Tibial artery (tissue), 4 donors: Measurements from ENCODE around the gene RIMS1.

ENCODE experiments used
- DNase-seq, 2 donors: peaks; one replicate each; pipeline ENCODE4 v3.0.0-alpha.2; 2019
- H3K27ac ChIP-seq, 2 donors: fragments of 200-600 bp; sonication (generic) in 1 of 2; 1 replicate in 1 of 2; 2 replicates in 1 of 2; pipeline ENCODE4 v1.5.1; 2018 to 2019; ENCODE audit warnings: mild to moderate bottlenecking in 1 of 2
- H3K27me3 ChIP-seq, 2 donors: fragments of 200-600 bp; sonication (generic) in 1 of 2; one replicate each; pipeline versions ENCODE4 v1.5.1 to v1.6.0; 2016 to 2019
- H3K36me3 ChIP-seq, 3 donors: fragments of 200-600 bp; sonication (generic) in 2 of 3; one replicate each; pipeline ENCODE4 v1.5.1; 2016 to 2019; ENCODE audit warnings: mild to moderate bottlenecking in 2 of 3
- H3K4me1 ChIP-seq, 4 donors: fragments of 200-600 bp; sonication (generic) in 2 of 4; 1 replicate in 3 of 4; 2 replicates in 1 of 4; pipeline ENCODE4 v1.5.1; 2016 to 2019
- H3K4me3 ChIP-seq, 2 donors: fragments of 200-600 bp; sonication (generic) in 1 of 2; 1 replicate in 1 of 2; 2 replicates in 1 of 2; pipeline ENCODE4 v1.5.1; 2018 to 2019; ENCODE audit warnings: mild to moderate bottlenecking in 2 of 2
- H3K9me3 ChIP-seq, 3 donors: fragments of 200-600 bp; sonication (generic) in 1 of 3; one replicate each; pipeline ENCODE4 v1.5.1; 2016 to 2019
- intact Hi-C: fragments of 100-400 bp; cut with DNase I; formaldehyde crosslinking; loops from one replicate; pipeline ENCODE4 v1.15.0; 2023; ENCODE audit warnings: low total_unique reads
- TF ChIP-seq, protein P1 (sequence below), 2 experiments: fragments of 200-600 bp in 1 of 2; fragments of 450-650 bp in 1 of 2; IDR thresholded peaks; one replicate each; pipeline ENCODE4 v1.5.1; 2017 to 2019; ENCODE audit warnings: antibody characterized with exemption in 2 of 2, mild to moderate bottlenecking in 1 of 2, moderate library complexity in 1 of 2

The RIMS1 gene

DNA sequence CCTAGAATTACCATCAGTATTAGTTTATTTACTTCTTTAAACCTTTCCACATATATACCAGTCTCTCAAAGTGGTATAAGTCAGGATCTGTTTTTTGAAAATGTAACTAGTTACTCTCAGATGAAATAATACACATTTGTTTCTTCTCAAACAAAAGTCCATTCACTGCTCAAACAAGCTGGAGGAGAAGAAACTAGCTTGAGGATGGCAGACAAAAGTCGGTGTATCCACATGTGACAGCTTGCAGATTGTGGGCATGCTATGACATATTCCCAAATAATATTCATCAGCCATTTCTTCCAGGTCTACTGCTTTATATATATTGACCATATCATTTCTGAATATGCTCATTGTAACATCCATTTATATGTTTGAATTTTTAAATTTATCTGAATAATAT is 538.1 kb downstream of the RIMS1 start:
- DNase-seq = no peak

DNA sequence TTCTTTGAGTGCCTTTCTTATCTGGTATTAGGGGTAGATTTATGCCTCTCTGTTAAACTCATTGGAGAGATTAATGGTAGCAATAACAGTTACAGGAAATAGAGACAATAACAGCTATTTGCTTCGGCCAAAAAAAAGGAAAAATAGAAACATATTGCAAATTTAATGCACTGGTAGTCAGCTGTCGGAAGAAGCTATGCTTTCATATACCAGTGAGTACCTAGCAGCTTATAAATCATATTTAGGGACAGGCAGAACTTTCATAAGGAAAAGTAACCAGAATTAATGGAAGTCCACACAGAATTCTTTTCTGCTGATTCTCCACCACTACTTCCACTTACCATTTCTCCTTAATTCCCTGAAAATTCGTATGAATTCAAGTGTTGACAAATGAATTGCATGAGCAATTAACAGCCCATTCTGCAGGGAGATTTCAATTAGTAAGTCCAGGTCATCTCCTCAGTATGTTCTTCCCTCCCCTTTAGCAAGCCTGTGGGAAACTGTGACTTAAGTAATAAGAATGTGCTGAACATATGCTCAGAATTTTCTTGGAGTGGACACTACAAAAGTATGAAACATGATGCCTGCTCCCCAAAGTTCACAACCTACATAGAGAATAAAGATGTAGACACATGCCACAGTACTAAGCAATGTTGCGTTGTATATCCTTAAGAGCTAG is 538.8 kb downstream of the RIMS1 start:
- H3K36me3 ChIP-seq = no peaks in the 10 kb centered on the region
- H3K27ac ChIP-seq = no peak overlapping the region
- TF ChIP-seq, protein P1, sequence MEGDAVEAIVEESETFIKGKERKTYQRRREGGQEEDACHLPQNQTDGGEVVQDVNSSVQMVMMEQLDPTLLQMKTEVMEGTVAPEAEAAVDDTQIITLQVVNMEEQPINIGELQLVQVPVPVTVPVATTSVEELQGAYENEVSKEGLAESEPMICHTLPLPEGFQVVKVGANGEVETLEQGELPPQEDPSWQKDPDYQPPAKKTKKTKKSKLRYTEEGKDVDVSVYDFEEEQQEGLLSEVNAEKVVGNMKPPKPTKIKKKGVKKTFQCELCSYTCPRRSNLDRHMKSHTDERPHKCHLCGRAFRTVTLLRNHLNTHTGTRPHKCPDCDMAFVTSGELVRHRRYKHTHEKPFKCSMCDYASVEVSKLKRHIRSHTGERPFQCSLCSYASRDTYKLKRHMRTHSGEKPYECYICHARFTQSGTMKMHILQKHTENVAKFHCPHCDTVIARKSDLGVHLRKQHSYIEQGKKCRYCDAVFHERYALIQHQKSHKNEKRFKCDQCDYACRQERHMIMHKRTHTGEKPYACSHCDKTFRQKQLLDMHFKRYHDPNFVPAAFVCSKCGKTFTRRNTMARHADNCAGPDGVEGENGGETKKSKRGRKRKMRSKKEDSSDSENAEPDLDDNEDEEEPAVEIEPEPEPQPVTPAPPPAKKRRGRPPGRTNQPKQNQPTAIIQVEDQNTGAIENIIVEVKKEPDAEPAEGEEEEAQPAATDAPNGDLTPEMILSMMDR (IDR thresholded peaks at IDR 0.05) = no peak
- H3K4me3 ChIP-seq = no peak overlapping the region
- H3K4me1 ChIP-seq = no peaks in the 10 kb centered on the region
- no peak for DNase-seq
- H3K27me3 ChIP-seq = no peaks in the 10 kb centered on the region
- H3K9me3 ChIP-seq = no peaks in the 10 kb centered on the region
- intact Hi-C loops = no loop called here

More for the DNA sequence above, 538.1 kb downstream of the RIMS1 start:
- no peaks in the 10 kb centered on the region for H3K9me3 ChIP-seq
- no peaks in the 10 kb centered on the region for H3K4me1 ChIP-seq
- intact Hi-C loops = no loop called here
- TF ChIP-seq, protein P1 (IDR thresholded peaks at IDR 0.05) = no peak
- no peaks in the 10 kb centered on the region for H3K27me3 ChIP-seq
- H3K36me3 ChIP-seq = no peaks in the 10 kb centered on the region
- no peak overlapping the region for H3K27ac ChIP-seq
- H3K4me3 ChIP-seq = no peak overlapping the region

DNA sequence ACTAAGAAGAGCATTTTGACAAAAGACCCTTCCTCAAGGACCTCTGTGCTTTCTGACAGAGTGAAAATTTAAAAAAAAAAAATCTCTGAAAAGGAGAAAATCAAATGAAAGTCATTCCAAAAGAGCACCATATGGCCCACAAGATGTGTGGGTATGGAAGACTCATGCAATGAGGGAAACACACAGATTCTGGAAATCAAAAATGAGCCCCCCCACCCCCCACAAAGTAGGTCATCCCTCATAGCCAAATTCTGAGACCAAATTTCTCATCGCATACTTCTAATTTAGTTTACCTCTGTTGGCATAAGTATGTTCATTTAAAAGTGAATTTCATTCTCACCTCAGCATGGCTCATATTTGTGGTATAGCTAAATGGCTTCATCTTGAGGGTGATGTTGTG is 554.3 kb downstream of the RIMS1 start:
- no peak for DNase-seq
- Histone ChIP-seq H3K4me1 (no peaks in the 10 kb centered on the region), H3K4me3 (no peak overlapping the region), H3K27ac (no peak overlapping the region), H3K27me3 (no peaks in the 10 kb centered on the region), H3K36me3 (no peaks in the 10 kb centered on the region), H3K9me3 (no peaks in the 10 kb centered on the region)
- intact Hi-C loops = no loop called here
- TF ChIP-seq, protein P1 (IDR thresholded peaks at IDR 0.05) = no peak

DNA sequence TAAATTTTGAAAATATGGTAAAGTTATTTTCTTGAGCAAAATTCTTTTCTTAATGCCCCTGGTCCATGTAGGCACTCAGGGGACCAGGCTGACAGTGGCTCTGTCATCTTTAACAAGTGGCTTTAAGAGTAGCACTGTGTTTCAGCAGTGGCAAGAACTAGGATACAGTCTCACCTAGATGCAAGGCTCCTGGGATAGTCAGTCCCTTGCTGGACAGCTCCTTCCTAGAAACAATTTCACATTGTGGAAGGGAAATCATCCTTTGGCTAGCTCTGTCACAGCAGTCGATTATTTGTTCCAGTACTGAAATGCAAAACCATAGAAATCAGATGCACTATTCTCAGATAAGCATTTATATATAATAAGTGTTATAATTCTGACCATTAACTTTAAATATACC is 560.1 kb downstream of the RIMS1 start:
- Histone ChIP-seq H3K36me3 (no peaks in the 10 kb centered on the region), H3K27ac (no peak overlapping the region), H3K4me3 (no peak overlapping the region), H3K9me3 (no peaks in the 10 kb centered on the region), H3K4me1 (no peaks in the 10 kb centered on the region), H3K27me3 (no peaks in the 10 kb centered on the region)
- DNase-seq = no peak
- intact Hi-C loops = no loop called here
- TF ChIP-seq, protein P1 (IDR thresholded peaks at IDR 0.05) = no peak
